ENCODE data around the gene TACC3. TPM values are rescaled to one million over a fixed set of nuclear protein-coding genes. Genes with fewer than 3 reads are reported as not detected.

Gene TACC3
- total RNA-seq, 1 donor from 2014 or later = 15.0 TPM

- Mint-ChIP-seq H3K9me3 (ENCODE audit: unreplicated experiment) (no peaks in the 10 kb centered on the region), H3K4me1 (ENCODE audit: low read depth, unreplicated experiment) (no peaks in the 10 kb centered on the region), H3K27ac (ENCODE audit: unreplicated experiment) (no peak overlapping the region), H3K4me3 (ENCODE audit: unreplicated experiment) (no peak overlapping the region), H3K27me3 (ENCODE audit: low read depth, unreplicated experiment) (peaks cover 25% of the 10 kb centered on the region), H3K36me3 (ENCODE audit: low read depth, unreplicated experiment) (no peaks in the 10 kb centered on the region)
- Histone ChIP-seq H2AFZ (ENCODE audit: low read depth, low read length) (no peak overlapping the region), H3K4me2 (ENCODE audit: low read length) (peak overlapping the region; percentile 82), H3K4me3 (ENCODE audit: insufficient read depth, low read depth, low read length) (peak overlapping the region; percentile 28), H3K27ac (ENCODE audit: low read depth, low read length) (no peak overlapping the region), H3K27me3 (ENCODE audit: insufficient read depth, low read length) (peaks cover 16% of the 10 kb centered on the region), H3K4me1 (ENCODE audit: insufficient read depth, low read length) (no peaks in the 10 kb centered on the region), H3K9ac (ENCODE audit: low read length) (no peak overlapping the region), H4K20me1 (ENCODE audit: insufficient read depth, low read length) (peaks cover 10% of the 10 kb centered on the region), H3K79me2 (ENCODE audit: insufficient read depth, low read length) (no peaks in the 10 kb centered on the region), H3K9me3 (ENCODE audit: insufficient read depth, low read depth, low read length) (no peaks in the 10 kb centered on the region), H3K36me3 (ENCODE audit: insufficient read depth, low read length) (no peaks in the 10 kb centered on the region)
- no peak for FAIRE-seq
- DNase-seq (ENCODE audit: low read depth) = no peak
- TF ChIP-seq CTCF (IDR thresholded peaks at IDR 0.05; ENCODE audit: insufficient read depth, low read depth, low read length) (no peak), EZH2 (IDR thresholded peaks at IDR 0.05; ENCODE audit: insufficient read depth, low read length) (no peak)
These were observed 72.1 kb downstream of the TACC3 start for GRCh38 chr4:1793496-1793840.

- H3K79me2 ChIP-seq (ENCODE audit: insufficient read depth, low read length) = no peaks in the 10 kb centered on the region
- Mint-ChIP-seq H3K4me3 (ENCODE audit: unreplicated experiment) (no peak overlapping the region), H3K27me3 (ENCODE audit: low read depth, unreplicated experiment) (peaks cover 28% of the 10 kb centered on the region)
These were observed 72.9 kb downstream of the TACC3 start for GRCh38 chr4:1793940-1794808.

More at GRCh38 chr4:1793940-1794808, 72.9 kb downstream of the TACC3 start:
- Histone ChIP-seq H3K4me2 (ENCODE audit: low read length) (peak overlapping the region; percentile 82), H3K36me3 (ENCODE audit: insufficient read depth, low read length) (no peaks in the 10 kb centered on the region), H3K4me3 (ENCODE audit: insufficient read depth, low read depth, low read length) (peak overlapping the region; percentile 23), H3K4me1 (ENCODE audit: insufficient read depth, low read length) (no peaks in the 10 kb centered on the region), H3K27ac (ENCODE audit: low read depth, low read length) (no peak overlapping the region), H2AFZ (ENCODE audit: low read depth, low read length) (peak overlapping the region; percentile 34), H4K20me1 (ENCODE audit: insufficient read depth, low read length) (peaks cover 10% of the 10 kb centered on the region), H3K9me3 (ENCODE audit: insufficient read depth, low read depth, low read length) (no peaks in the 10 kb centered on the region), H3K9ac (ENCODE audit: low read length) (no peak overlapping the region), H3K27me3 (ENCODE audit: insufficient read depth, low read length) (peaks cover 16% of the 10 kb centered on the region)
- FAIRE-seq (no peak), DNase-seq (ENCODE audit: low read depth) (no peak)
- H3K36me3 Mint-ChIP-seq (ENCODE audit: low read depth, unreplicated experiment) = no peaks in the 10 kb centered on the region
- H3K27ac Mint-ChIP-seq (ENCODE audit: unreplicated experiment) = no peak overlapping the region
- H3K4me1 Mint-ChIP-seq (ENCODE audit: low read depth, unreplicated experiment) = no peaks in the 10 kb centered on the region
- H3K9me3 Mint-ChIP-seq (ENCODE audit: unreplicated experiment) = no peaks in the 10 kb centered on the region
- TF ChIP-seq EZH2 (IDR thresholded peaks at IDR 0.05; ENCODE audit: insufficient read depth, low read length) (peak; percentile 96), CTCF (IDR thresholded peaks at IDR 0.05; ENCODE audit: insufficient read depth, low read depth, low read length) (no peak)

Other genes starting within 250 kb of the TACC3 start
- 2.1 and 3.4 TPM in 2 replicates for gene FAM53A, start 37.2 kb upstream of the TACC3 start, total RNA-seq
- 44.5 and 45.1 TPM in 2 replicates for gene SLBP, start 9.2 kb upstream of the TACC3 start, total RNA-seq
- 26.8 and 29.3 TPM in 2 replicates for gene TMEM129, start 198 bp upstream of the TACC3 start, total RNA-seq
- gene FGFR3, start 71.8 kb downstream of the TACC3 start, total RNA-seq = 3.6 and 3.9 TPM in 2 replicates
- gene LETM1, start 134.6 kb downstream of the TACC3 start, total RNA-seq = 53.1 and 60.3 TPM in 2 replicates
- gene NSD2, start 149.9 kb downstream of the TACC3 start, total RNA-seq = 19.2 and 31.3 TPM in 2 replicates

Data from astrocyte (in vitro differentiated cells and primary cell).